Measurements from ENCODE around the gene B3GAT1.

DNA sequence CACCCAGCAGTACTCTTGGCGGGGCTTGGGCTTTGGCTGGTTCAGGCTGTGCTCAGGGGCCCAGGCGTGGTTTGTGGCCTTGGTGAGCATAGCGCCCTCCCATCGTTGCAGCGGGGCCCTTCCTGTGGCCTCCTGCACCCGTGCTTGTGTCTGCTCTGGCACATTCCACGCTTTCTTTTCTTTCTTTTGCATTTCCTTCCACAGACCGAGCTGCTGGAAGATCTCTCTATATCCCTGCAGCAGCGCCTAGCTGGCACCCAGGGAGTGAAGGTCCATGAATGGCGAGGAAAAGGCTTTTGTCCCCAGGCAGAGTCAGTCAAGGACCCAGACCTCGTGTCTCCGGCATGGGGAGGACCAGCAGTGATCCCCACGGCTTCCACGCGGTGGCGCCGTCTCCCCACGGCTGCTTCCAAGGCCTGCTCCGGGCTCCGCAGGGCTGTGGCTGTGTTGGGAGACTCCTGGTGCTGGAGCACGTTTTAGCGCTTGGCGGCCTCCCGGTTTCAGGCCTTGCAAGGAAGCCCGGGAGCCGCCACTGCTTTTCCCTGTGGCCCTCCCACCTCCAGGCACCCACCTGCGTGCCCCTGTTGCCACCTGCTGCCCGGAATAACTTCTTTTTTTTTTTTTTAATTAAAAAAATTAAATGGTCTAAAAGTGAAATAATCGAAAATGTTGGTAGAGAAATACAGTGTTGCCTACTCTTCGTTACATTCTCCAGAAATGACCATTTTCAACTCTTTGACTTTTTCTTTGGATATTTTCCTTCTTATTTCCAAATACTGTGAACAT is 51.8 kb downstream of the B3GAT1 start:
- TF ChIP-seq YY1 (IDR thresholded peaks at IDR 0.05; ENCODE audit: insufficient read depth, insufficient read length) (no peak), ZNF274 (IDR thresholded peaks at IDR 0.05; ENCODE audit: low read depth, low read length) (no peak), SUZ12 (IDR thresholded peaks at IDR 0.05; ENCODE audit: extremely low read depth, insufficient read depth, insufficient read length) (no peak)

All from NT2/D1 (cell line).